HG03095 (cell line): Measurements from ENCODE around the gene MMP17.
"Not testable (repeated sequence)": the region's sequence is repeated elsewhere in the genome, so short reads cannot be mapped to it uniquely, and the experiment has no call there.

Source experiments
- ATAC-seq: cut with Tn5 transposase; IDR thresholded peaks from one replicate; pipeline ENCODE4 v1.9.1; 2021; ENCODE audit warnings: moderate library complexity; ENCODE audit not compliant: unreplicated experiment

The MMP17 gene

DNA sequence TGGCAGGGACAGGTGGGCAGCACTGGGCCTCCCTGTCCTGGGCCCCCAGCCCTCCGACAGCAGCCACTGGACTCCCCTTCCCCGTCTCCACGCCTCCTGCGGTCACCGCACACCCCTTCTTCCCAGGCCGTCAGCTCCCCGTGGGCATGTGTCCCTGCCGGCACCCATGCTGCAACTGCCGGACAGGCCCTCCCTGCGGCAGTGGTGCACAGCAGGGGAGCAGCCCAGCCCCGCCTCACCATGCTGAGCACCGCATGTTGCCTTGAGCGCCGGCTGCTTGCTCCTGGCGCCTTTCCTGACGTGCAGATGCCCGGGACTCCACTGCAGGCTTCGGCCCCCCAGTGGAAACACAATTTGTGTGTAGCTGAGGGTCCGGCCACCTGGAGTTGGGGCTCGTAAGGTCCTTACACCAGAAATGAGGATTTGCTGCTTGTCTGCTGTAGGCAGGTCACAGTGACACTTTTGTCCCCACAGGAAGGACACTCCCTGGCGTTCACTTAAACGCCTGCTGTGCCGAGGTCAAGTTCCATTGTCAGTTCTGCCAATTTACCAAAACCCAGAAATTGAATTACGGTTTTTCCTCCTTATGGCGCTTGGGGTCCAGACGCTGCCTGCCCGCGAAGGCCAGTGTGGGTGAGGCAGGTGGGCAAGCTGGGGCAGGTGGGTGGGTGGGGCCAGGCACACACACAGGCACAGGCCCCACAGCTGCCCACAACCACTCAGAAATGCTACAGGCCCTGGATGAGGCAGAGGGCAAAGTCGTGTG, 28.2 kb upstream of the MMP17 start:
- no peak for ATAC-seq

DNA sequence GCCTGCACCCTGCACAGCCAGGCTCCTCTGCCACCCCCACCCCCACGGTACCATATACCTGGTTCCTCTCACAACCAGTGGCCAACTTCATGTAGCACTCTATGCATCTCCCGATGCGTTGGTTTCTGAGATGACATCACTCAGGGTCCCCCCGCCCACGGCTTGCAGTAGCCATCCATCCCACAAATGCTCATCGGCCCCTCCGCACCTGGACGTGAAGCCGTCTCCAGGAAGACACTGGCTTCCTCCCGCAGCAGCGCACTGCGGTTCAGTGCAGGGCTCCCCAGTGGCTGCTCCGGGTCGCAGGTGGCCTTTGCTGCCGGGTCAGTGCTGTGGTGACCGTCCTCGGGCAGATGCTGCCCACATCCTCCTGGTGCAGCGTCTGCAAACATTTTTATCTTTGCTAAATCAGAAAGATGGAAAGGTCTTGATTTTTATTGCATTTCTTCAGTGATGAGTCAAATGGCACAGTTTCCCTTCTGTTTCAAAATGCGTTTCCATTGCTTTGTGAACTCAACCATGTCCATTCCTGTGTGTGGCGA, 27.5 kb upstream of the MMP17 start:
- ATAC-seq: no peak

DNA sequence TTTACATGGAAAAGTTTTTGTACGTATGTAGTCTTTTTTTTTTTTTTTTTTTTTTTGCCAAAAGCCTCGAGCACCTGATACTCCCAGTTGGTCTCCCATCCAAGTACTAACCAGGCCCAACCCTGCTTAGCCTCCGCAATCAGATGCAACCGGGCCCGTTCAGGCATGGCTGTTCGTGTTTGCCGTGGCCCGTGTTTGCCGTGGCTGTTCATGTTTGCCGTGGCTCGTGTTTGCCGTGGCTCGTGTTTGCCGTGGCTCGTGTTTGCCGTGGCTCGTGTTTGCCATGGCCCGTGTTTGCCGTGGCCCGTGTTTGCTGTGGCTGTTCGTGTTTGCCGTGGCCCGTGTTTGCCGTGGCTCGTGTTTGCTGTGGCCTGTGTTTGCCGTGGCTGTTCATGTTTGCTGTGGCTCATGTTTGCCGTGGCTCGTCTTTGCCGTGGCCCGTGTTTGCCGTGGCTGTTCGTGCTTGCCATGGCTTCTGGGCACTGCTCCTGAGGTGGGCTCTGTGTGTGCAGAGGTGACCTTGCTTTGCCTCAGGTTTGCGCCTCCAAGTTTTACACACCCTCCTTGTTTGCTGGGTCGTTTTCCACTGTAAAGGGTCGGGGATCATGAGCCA, 26.8 kb upstream of the MMP17 start:
- no peak for ATAC-seq

DNA sequence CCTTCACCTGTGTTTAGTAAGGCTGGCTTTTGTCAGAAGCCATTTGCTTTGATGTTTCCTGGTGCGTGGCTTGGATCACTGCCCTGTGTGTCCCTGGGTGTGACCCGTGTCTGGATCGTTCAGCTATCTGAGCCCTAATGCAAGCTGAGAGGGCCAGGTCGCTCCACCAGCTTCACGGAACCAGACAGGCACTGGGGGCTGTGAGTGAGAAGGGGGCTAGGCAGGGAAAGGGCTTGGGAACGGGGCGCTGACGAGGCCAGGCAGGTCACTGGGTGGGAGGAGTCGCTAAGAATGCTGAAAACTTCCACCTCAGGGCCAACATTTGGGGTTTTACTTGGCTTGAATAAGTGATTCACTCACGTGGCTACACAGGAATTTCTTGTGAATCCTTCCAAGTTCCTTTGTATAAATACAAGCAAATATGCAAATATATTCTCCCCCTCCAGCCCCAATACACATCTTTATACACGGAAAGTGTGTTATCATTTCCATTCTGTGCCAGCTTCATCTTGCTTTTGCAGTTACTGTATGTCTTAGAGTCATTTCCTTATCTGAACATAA, 24.2 kb upstream of the MMP17 start:
- ATAC-seq: no peak

DNA sequence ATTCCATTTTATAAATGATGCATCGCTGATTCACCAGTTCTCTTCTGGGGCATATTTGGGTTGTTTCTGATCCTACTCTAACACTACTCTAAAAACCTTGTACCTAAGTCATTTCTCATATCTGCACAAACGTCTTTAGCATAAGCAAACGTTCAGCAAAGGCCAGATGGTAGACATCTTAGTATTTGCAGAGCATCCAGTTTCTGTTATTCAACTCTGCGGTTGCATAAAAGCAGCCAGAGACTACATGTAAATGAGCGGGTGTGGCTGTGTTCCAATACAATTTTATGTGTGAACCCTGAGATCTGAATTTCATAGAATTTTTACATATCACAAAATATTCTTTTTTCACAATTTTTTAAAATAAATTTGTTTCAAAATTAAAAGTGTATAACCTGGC, 22.8 kb upstream of the MMP17 start:
- ATAC-seq: no peak

DNA sequence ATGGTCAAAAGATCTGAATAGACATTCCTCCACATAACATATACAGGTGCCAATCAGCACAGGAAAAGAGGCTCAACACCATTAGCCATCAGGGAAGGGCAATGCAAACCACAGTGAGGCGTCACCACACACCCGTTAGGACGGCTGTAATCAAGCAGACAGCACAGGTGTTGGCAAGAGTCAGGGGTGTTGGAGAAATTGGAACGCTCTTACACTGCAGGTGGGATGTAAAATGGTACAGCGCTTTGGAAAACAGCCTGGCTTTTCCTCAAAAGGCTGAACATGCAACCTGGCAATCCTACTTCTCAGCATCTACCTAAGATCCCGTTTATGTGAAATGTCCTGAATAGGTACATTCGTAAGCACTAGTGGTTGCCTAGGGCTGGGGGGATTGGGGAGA, 21.5 kb upstream of the MMP17 start:
- ATAC-seq: no peak

DNA sequence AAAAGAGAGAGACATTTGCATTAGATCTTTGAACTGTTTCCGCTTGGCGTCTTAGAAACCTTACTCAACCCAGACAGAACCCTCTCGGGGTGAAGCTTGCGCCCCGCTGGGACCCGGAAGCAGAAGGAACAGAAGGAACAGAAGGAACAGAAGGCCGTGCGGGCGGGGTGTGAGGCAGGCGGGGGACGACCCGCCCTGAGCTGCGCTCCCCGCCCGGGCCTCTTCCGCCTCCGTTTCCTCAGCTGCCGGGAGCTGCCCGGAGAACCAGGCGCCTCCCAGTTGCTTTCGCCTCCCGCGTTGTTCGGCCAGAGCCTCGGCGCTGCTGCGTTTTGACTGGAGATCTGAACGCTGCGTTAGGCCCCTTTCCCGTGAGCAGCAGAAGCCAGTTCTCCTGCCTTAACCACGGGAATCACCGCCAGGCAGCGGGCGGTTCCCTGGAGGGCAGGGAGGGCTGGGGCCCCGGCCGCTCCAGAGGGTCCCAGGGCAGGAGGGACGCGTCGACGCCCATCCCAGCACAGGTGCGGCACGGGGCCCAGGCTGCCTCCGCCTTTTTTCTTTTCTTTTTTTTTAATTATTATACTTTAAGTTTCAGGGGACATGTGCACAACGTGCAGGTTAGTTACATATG, 19.3 kb upstream of the MMP17 start:
- ATAC-seq: no peak

DNA sequence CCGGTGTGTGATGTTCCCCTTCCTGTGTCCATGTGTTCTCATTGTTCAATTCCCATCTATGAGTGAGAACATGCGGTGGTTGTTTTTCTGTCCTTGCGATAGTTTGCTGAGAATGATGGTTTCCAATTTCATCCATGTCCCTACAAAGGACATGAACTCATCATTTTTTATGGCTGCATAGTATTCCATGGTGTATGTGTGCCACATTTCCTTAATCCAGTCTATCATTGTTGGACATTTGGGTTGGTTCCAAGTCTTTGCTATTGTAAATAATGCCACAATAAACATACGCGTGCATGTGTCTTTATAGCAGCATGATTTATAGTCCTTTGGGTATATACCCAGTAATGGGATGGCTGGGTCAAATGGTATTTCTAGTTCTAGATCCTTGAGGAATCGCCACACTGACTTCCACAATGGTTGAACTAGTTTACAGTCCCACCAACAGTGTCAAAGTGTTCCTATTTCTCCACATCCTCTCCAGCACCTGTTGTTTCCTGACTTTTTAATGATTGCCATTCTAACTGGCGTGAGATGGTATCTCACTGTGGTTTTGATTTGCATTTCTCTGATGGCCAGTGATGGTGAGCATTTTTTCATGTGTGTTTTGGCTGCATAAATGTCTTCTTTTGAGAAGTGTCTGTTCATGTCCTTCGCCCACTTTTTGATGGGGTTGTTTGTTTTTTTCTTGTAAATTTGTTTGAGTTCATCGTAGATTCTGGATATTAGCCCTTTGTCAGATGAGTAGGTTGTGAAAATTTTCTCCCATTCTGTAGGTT, 18.5 kb upstream of the MMP17 start:
- not testable (repeated sequence) for ATAC-seq

DNA sequence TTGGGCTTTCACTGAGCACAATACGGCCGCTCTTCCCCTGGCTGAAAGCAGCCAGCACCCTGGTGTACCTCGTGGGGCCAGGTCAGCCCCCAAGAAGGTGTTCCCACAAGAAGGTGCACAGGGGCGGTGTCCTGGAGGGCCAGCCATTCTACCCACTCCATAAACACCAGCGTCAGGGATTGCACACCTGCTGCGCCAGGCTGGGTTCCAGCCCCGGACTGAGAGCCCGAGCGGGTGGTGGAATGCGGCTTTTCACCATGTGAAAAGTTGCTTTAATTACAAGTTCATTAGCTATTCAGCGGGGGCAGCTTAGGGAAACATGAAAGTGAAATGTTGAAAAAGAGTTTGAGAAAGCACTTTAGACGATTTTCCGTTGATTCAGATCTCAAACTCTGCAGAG, 17.5 kb upstream of the MMP17 start:
- ATAC-seq: no peak

DNA sequence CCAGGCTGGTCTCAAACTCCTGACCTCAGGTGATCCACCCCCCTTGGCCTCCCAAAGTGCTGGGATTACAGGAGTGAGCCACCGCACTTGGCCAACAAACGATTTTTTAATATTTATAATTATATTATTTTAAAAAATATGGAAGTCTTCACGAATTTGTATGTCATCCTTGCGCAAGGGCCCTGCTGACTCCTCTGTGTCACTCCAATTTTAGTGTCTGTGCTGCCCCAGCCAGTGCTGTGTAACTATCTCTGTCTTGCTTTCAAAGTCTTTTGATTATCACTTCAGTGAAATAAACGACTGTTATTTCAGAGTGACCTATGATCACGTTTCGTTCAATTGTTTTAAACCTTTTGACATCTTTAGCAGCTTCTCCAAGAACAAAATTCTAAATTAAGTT, 13.1 kb upstream of the MMP17 start:
- no peak for ATAC-seq

DNA sequence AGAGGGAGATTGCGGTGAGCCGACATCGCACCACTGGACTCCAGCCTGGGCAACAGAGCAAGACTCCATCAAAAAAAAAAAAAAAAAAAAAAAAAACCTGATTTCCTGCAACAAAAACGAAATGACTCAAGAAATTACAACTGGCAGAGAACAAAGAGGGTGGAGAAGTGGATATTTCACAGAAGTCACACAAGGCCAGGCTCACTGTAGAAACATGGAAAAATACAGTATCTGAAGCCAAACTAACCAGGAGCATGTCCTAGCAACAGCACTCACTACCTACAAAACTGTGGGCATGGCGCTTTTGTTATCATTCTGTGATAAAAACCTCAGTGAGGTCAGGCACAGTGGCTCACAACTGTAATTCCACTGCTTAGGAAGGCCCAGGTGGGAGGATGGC, 11.7 kb upstream of the MMP17 start:
- no peak for ATAC-seq

DNA sequence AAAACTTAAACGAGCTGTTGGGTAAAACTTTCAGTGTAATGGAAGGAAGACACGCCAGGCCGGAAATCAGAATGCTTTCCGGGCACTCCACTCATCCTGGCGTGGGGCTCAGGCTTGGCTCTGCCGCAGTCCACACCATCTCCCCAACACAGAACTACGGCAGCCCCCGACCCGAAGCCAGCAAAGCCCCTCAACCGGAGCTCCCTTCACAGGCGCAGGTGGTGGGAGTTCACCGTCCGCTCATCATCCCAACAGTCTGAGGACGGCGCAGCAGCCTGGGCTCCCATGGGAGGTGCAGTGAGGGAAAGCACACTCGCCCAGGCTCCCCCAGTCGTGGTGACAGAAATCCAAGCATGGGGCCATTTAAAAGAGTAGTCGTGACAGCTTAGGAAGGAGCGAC, 11.0 kb upstream of the MMP17 start:
- ATAC-seq: no peak

DNA sequence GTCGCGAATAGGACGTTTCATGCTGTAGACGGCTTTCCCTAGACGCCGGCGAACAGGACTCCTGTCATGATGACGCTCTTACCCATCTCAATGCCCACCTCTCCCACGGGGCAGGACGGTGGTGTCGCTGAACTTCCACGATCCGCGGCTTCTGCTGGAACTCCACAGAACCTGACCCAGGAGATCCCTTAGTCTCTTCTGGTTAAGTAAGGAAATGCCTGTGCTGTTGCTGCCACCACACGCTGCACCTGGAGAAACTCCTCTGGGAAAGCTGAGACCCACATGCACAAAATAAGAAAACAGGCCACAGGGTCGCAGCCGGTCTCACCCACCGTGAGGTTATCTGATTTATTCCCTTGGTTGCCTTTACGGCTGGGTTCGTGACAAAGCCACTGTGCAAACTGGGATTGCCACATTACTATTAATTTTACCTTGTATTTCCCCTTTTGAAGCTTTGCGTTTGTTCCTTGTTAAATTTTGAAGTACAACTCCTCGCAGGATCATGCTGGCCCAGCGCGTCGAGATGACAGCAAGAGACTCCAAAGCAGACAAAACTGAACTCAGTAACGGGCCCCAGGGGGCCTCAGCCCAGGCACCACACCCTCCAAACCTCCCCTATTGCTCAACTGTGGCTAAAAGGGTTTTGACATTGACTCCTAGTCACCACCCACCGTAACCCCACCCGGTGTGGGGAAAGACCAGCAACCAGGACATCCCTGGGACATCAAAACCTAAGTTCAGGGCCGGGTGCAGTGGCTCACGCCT, 9.2 kb upstream of the MMP17 start:
- ATAC-seq: no peak

DNA sequence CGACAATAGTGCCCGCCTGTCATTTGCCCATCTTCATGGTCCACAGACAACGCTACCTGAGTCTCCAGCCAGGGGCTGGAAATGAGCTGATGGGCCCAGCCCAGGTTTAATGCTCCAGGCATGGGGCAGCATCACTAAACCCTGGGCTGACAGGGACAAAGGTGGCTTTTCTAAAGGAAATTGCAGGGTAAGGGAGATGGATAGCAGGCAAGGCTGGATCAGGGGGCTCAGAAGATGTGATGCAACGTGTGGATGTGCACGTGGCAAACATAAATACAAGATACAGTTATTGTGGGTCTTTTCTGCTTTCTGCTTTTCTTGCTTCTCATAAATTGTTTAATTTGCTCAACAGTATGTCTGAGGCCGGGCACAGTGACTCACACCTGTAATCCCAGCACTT, 3.7 kb upstream of the MMP17 start:
- ATAC-seq: no peak

DNA sequence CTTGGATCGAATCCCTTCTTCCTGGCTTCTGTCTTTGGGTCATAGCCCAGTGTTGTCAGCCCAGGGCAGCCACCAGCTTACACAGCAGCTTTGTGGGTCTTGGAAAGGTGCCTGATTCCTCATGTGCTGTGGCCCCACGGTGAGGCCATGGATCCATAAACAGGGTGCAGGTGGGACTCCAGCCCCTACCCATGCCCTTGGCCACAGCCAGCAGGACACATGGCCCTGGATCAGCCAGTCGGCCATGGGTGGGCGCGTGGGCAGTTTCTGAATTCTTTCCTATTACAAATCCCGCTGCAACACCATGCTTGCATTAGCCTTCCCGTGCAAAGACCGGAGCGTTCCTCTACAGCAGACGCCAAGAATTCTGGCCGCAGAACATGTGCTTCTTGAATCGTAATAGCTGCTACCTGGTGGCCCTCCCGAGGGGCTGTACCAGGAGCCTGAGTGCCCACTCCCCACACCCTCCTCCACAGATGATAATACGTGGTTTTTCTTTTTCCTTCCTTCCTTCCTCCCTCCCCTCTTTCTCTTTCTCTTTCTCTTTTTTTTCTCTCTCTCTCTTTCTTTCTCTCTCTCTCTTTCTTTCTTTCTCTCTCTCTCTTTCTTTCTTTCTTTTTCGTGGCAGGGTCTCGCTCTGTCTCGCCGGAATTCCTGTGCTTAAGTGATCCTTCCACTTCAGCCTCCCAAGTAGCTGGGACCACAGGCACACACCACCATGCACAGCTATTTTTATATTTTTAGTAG, 2.9 kb upstream of the MMP17 start:
- ATAC-seq: no peak

DNA sequence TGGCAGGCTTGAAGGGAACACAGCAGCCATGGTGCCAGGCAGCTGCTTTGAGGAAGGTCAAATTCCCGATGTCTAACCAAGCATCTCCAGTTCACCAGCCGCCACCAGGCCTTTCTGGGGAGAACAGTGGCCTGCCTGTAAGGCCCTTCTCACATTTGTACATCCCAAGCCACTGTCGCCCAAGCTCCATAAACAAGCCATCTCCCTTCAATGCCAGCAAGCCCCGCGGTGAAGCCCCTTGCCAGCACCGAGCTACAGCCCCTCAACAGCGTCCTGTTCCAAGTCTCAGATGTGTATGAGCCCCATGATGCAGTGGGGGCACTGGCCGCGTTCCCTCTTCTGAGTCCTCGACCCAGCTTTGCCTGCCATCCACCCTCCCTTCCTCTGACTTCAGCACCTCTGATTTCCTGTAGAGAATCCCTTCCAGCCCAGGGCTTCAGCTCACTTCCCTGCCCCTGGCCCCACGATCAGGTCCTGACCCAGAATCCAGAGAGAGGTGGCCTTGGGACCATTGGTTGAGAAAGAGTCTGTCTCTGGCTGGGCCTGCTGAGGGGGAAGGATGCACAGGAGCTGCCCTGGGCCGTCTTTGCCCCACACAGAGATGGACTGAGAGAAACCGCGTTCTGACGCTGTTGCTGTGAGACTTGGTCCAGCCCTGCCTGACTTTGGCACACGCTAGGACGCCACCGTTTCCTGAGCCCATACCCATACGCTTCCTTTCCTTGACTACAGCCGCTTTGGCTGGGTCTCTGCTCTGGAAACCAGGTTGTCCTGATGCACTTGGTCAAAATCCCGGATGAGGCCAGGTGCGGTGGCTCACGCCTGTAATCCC, 1.9 kb upstream of the MMP17 start:
- ATAC-seq: no peak

DNA sequence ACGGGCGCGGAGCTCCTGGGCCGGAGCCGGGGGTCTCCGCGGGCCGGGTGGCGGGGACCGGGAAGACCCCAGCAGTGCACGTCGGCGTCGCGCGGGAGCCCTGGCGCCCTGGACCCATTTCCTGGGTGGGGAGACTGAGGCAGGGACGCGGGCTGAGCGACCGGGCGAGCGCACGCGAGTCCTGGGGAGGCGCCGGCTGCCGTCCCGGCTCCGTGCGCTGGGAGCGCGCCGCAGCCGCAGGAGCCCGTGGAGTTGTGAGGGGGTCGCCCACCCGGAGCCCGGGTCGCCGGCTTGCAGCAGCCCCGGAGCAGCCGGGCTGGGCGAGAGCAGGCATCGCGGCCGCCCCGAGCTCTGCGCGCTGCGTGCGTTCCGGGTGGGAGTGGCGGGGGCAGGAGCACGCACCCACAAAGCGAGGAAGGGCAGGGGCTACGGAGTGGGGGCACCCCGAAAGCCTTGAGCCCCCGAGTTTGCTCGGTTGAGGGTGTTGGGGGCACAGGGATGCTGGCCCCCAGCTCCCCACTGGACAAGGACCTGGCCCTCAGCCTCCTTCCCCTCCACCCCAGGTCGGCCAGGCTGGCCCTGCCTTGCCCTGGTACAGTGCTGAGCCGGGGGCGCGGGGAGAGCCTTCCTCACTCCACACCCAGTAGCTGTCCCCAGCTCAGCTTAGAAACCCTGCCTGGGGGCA, 620 bp downstream of the MMP17 start:
- no peak for ATAC-seq

DNA sequence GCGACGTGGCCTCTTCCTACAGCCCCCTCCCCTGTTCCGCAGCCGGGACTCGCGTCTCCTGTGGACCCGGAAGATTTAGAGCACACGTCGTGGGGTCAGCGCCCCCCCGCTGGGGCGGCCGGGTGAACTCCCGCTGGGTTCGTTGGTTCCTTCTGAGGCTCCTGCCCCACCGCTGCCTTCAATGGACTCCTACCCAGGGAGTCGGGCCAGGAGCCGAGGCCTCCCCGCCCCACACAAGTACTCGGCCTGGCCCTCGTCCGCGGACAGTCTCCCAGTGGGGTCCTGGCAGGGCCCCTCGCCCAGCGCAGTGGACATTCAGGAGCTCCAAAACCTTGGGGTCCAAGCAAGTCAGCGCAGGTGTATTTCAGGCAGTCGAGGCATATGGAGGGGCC, 1.2 kb downstream of the MMP17 start:
- ATAC-seq: no peak
